Left lung (tissue), 10 donors: ENCODE measurements around the gene DNAAF3. TPM values are rescaled to one million over a fixed set of nuclear protein-coding genes. Genes with fewer than 3 reads are reported as not detected.
A peak's percentile ranks its signal among the peaks of the same experiment; 100 is the strongest.

ENCODE experiments used
- ATAC-seq: fragments of 200-7000 bp; cut with Tn5 transposase; one replicate; pipeline ENCODE4 v1.9.1; 2020; ENCODE audit warnings: moderate library complexity
- DNase-seq, 4 donors: peaks; one replicate each; pipeline ENCODE4 v3.0.0-alpha.2; 2013 to 2020
- H3K27ac ChIP-seq, 2 donors: fragments of 200-600 bp; sonication (generic) in 1 of 2; one replicate each; pipeline versions ENCODE4 v1.5.0 to v1.8.0; 2020 to 2021
- H3K27me3 ChIP-seq, 2 donors: fragments of 200-600 bp; sonication (generic) in 1 of 2; one replicate each; pipeline versions ENCODE4 v1.5.0 to v1.8.0; 2020 to 2021
- H3K36me3 ChIP-seq, 2 donors: fragments of 200-600 bp; sonication (generic) in 1 of 2; one replicate each; pipeline versions ENCODE4 v1.5.0 to v1.8.0; 2020 to 2021
- H3K4me1 ChIP-seq, 2 donors: fragments of 200-600 bp; one replicate each; pipeline ENCODE4 v1.8.0; 2021
- H3K4me3 ChIP-seq, 2 donors: fragments of 200-600 bp; sonication (generic) in 1 of 2; one replicate each; pipeline versions ENCODE4 v1.5.0 to v1.8.0; 2020 to 2021; ENCODE audit warnings: mild to moderate bottlenecking in 1 of 2
- H3K9me3 ChIP-seq, 2 donors: fragments of 200-600 bp; sonication (generic) in 1 of 2; one replicate each; pipeline versions ENCODE4 v1.5.0 to v1.8.0; 2020 to 2021
- CTCF ChIP-seq, 2 donors: fragments of 200-600 bp; sonication (generic) in 1 of 2; IDR thresholded peaks; one replicate each; pipeline versions ENCODE4 v1.5.0 to v1.8.0; 2021; ENCODE audit warnings: antibody characterized with exemption in 2 of 2
- intact Hi-C, 2 donors: fragments of 100-400 bp; cut with DNase I; formaldehyde crosslinking; loops; one replicate each; pipeline versions ENCODE4 v1.11.2 to v1.14.2; 2022
- polyA plus RNA-seq, 6 donors: library from polyadenylated mRNA; unstranded; fragments of 120-200 nt; gene quantifications; one replicate each; pipeline ENCODE4 v1.2.1, GENCODE V29; 2013; ENCODE audit not compliant: insufficient read length in 6 of 6
- total RNA-seq, 2 donors: library from RNA; stranded (reverse); fragmentation: NEBNext Ultra II Directional; extraction: Animal tissue kit (Norgen Biotek cat#: 25700); gene quantifications; one replicate each; pipeline ENCODE4 v1.2.1, GENCODE V29; 2021
- donor health status: DM: no; HTN: yes; CAD: no.
- donor health status: DM: no; HTN: no; CAD: no.

Gene DNAAF3
- total and polyA plus RNA-seq, 8 donors = 0.76 to 11.0 (median 5.4) TPM

- H3K27ac ChIP-seq = peak overlapping the region in 1 of 2 donors; percentile 57
- intact Hi-C loops = no loop called here
- ATAC-seq = no peak
Observed at GRCh38 chr19:55152017-55152416, 14.4 kb downstream of the DNAAF3 start.

GRCh38 chr19:55149078-55150003 lies 17.1 kb downstream of the DNAAF3 start, which contains the start of gene TNNT1:
Gene TNNT1 (minus strand): TSS chr19:55149206. CDS start chr19:55147157, 2,049 bp downstream.
- intact Hi-C loops = no loop called here
- Histone ChIP-seq H3K27ac (no peak within 1 kb of the TSS), H3K4me3 (no peak within 1 kb of the TSS), H3K27me3 (peaks cover 36 to 73% of the 10 kb centered on the region in 2 donors), H3K36me3 (no peaks in the 10 kb centered on the region), H3K4me1 (peaks cover 0 to 16% of the 10 kb centered on the region in 2 donors), H3K9me3 (peaks cover 0 to 3% of the 10 kb centered on the region in 2 donors)
- TF ChIP-seq CTCF (IDR thresholded peaks at IDR 0.05) = no peak
- ATAC-seq = no peak
- DNase-seq = no peak

More at GRCh38 chr19:55152017-55152416, 14.4 kb downstream of the DNAAF3 start:
- Histone ChIP-seq H3K27me3 (peaks cover 34 to 64% of the 10 kb centered on the region in 2 donors), H3K4me3 (no peak overlapping the region), H3K9me3 (peaks cover 0 to 3% of the 10 kb centered on the region in 2 donors), H3K4me1 (peaks cover 0 to 9% of the 10 kb centered on the region in 2 donors), H3K36me3 (no peaks in the 10 kb centered on the region)
- no peak for DNase-seq
- no peak for TF ChIP-seq CTCF (IDR thresholded peaks at IDR 0.05)

- Histone ChIP-seq H3K4me1 (peaks cover 0 to 16% of the 10 kb centered on the region in 2 donors), H3K27ac (no peak overlapping the region), H3K36me3 (no peaks in the 10 kb centered on the region), H3K4me3 (no peak overlapping the region), H3K9me3 (peaks cover 0 to 3% of the 10 kb centered on the region in 2 donors), H3K27me3 (peaks cover 50 to 74% of the 10 kb centered on the region in 2 donors)
- DNase-seq (no peak), ATAC-seq (no peak)
- intact Hi-C loops = no loop called here
- TF ChIP-seq CTCF (IDR thresholded peaks at IDR 0.05) = no peak
Observed at GRCh38 chr19:55147545-55148251, 18.7 kb downstream of the DNAAF3 start.

- ATAC-seq (peak; percentile 46), DNase-seq (no peak)
- Histone ChIP-seq H3K9me3 (no peaks in the 10 kb centered on the region), H3K4me3 (no peak overlapping the region), H3K27me3 (peaks cover 54 to 82% of the 10 kb centered on the region in 2 donors), H3K27ac (no peak overlapping the region), H3K36me3 (no peaks in the 10 kb centered on the region), H3K4me1 (peaks cover 0 to 16% of the 10 kb centered on the region in 2 donors)
- TF ChIP-seq CTCF (IDR thresholded peaks at IDR 0.05) = no peak
- intact Hi-C loops = no loop called here
Observed at GRCh38 chr19:55146705-55147273, 19.6 kb downstream of the DNAAF3 start.
